IMR-90 (cell line): Measurements from ENCODE around the gene SDHAF3. TPM values are rescaled to one million over a fixed set of nuclear protein-coding genes. Genes with fewer than 3 reads are reported as not detected.

ENCODE experiments used
- ATAC-seq: fragments of 200-7000 bp; cut with Tn5 transposase; 2 replicates; pipeline ENCODE4 v1.9.1; 2020; ENCODE audit warnings: low read depth, mild to moderate bottlenecking, moderate library complexity
- BruUV-seq: library from RNA; stranded (reverse); fragments of 400-500 nt; replicated peaks from 2 replicates; lab custom pipeline; 2021; lab: Mats Ljungman, UMichigan
- CTCF ChIA-PET: fragments of 300-600 bp; formaldehyde crosslinking; extraction: SDS; loops from one replicate; lab custom pipeline; 2021; ENCODE audit warnings: antibody characterized with exemption; lab: Yijun Ruan, JAX
- POLR2A ChIA-PET: fragments of 300-600 bp; sonication (Branson Sonifier 250); formaldehyde crosslinking; loops from one replicate; lab custom pipeline; 2022; ENCODE audit warnings: antibody characterized with exemption; ENCODE audit not compliant: unreplicated experiment; lab: Charles Lee
- DNase-seq: peaks from one replicate; pipeline ENCODE4 v3.0.0; 2013
- H2AFZ ChIP-seq: replicated peaks from 2 replicates; pipeline ENCODE3; 2013; ENCODE audit warnings: low read length, mild to moderate bottlenecking; ENCODE audit not compliant: poor library complexity
- H2AK5ac ChIP-seq: 2 replicates; pipeline ENCODE4 v1.6.1; 2013; ENCODE audit warnings: low read depth, low read length, inconsistent platforms
- H2AK9ac ChIP-seq: replicated peaks from 2 replicates; pipeline ENCODE3; 2013; ENCODE audit warnings: mild to moderate bottlenecking, low read depth, low read length, moderate library complexity; ENCODE audit not compliant: poor library complexity
- H2BK120ac ChIP-seq: 2 replicates; pipeline ENCODE4 v1.6.1; 2013; ENCODE audit warnings: low read depth, low read length, inconsistent platforms
- H2BK15ac ChIP-seq: 3 replicates; pipeline ENCODE4 v1.6.1; 2013; ENCODE audit warnings: low read depth, low read length, inconsistent platforms
- H2BK20ac ChIP-seq: 2 replicates; pipeline ENCODE4 v1.6.1; 2013; ENCODE audit warnings: low read depth, mild to moderate bottlenecking, inconsistent platforms, low read length, moderate library complexity
- H2BK5ac ChIP-seq: 2 replicates; pipeline ENCODE4 v1.6.1; 2013; ENCODE audit warnings: mild to moderate bottlenecking, low read depth, low read length, inconsistent platforms; ENCODE audit not compliant: poor library complexity, severe bottlenecking
- H3K14ac ChIP-seq: replicated peaks from 2 replicates; pipeline ENCODE4 v1.6.1; 2013; ENCODE audit warnings: low read depth, low read length, inconsistent platforms
- H3K18ac ChIP-seq: 2 replicates; pipeline ENCODE4 v1.6.1; 2013; ENCODE audit warnings: low read depth, low read length, control low read depth
- H3K23ac ChIP-seq: 2 replicates; pipeline ENCODE4 v1.6.1; 2013; ENCODE audit warnings: low read depth, low read length, inconsistent platforms
- H3K27ac ChIP-seq: 2 replicates; pipeline ENCODE4 v1.5.1; 2013; ENCODE audit warnings: mild to moderate bottlenecking, control low read depth, low read length; ENCODE audit not compliant: insufficient read depth
- H3K27me3 ChIP-seq: 2 replicates; pipeline ENCODE4 v1.6.1; 2013; ENCODE audit warnings: low read length; ENCODE audit not compliant: control insufficient read depth, insufficient read depth
- H3K36me3 ChIP-seq: 2 replicates; pipeline ENCODE4 v1.6.1; 2013; ENCODE audit warnings: low read length, mixed read lengths; ENCODE audit not compliant: control insufficient read depth, insufficient read depth
- H3K4ac ChIP-seq: 2 replicates; pipeline ENCODE4 v1.6.1; 2013; ENCODE audit warnings: low read depth, low read length, inconsistent platforms
- H3K4me1 ChIP-seq: 2 replicates; pipeline ENCODE4 v1.6.1; 2013; ENCODE audit warnings: low read length, mixed read lengths; ENCODE audit not compliant: control insufficient read depth, insufficient read depth
- H3K4me2 ChIP-seq: 2 replicates; pipeline ENCODE4 v1.6.1; 2013; ENCODE audit warnings: low read depth, mild to moderate bottlenecking, control low read depth, low read length, moderate library complexity
- H3K4me3 ChIP-seq: 2 replicates; pipeline ENCODE4 v1.5.1; 2013; ENCODE audit warnings: low read depth, mild to moderate bottlenecking, control low read depth, low read length, moderate library complexity; ENCODE audit not compliant: insufficient read depth
- H3K56ac ChIP-seq: 2 replicates; pipeline ENCODE4 v1.6.1; 2013; ENCODE audit warnings: low read length, inconsistent platforms; ENCODE audit not compliant: insufficient read depth; ENCODE audit errors: extremely low read depth
- H3K79me1 ChIP-seq, 2 experiments: 2 replicates each; pipeline ENCODE4 v1.6.1; 2013; ENCODE audit warnings: low read length in 2 of 2, inconsistent platforms in 1 of 2, low read depth in 1 of 2
- H3K9ac ChIP-seq: 2 replicates; pipeline ENCODE4 v1.6.1; 2013; ENCODE audit warnings: low read depth, low read length, control low read depth
- H3K9me1 ChIP-seq: 2 replicates; pipeline ENCODE4 v1.6.1; 2013; ENCODE audit warnings: low read length, inconsistent platforms; ENCODE audit not compliant: insufficient read depth
- H3K9me3 ChIP-seq: 2 replicates; pipeline ENCODE4 v1.6.1; 2013; ENCODE audit warnings: low read length; ENCODE audit not compliant: control insufficient read depth, insufficient read depth
- H4K20me1 ChIP-seq: 2 replicates; pipeline ENCODE4 v1.6.1; 2013; ENCODE audit warnings: low read length, inconsistent platforms; ENCODE audit not compliant: insufficient read depth
- H4K5ac ChIP-seq: 2 replicates; pipeline ENCODE4 v1.6.1; 2013; ENCODE audit warnings: mild to moderate bottlenecking, low read depth, low read length, control low read depth
- H4K8ac ChIP-seq, 2 experiments: 2 replicates each; pipeline ENCODE4 v1.6.1; 2013; ENCODE audit warnings: low read depth in 2 of 2, low read length in 2 of 2, control low read depth in 1 of 2, inconsistent platforms in 1 of 2
- H4K91ac ChIP-seq: 2 replicates; pipeline ENCODE4 v1.6.1; 2013; ENCODE audit warnings: low read depth, low read length, inconsistent platforms; ENCODE audit not compliant: insufficient read depth
- BHLHE40 ChIP-seq: fragments of 150-350 bp; IDR thresholded peaks from 2 replicates; pipeline ENCODE4 v1.6.1; 2016; ENCODE audit warnings: mild to moderate bottlenecking, low read depth, low read length
- CEBPB ChIP-seq: IDR thresholded peaks from 2 replicates; pipeline ENCODE4 v1.6.1; 2012; ENCODE audit warnings: low read depth, low read length, improper control_type of control experiment
- CHD1 ChIP-seq: IDR thresholded peaks from 2 replicates; pipeline ENCODE4 v1.6.1; 2012; ENCODE audit warnings: low read depth, low read length, improper control_type of control experiment
- FOS ChIP-seq: fragments of 150-350 bp; IDR thresholded peaks from 2 replicates; pipeline ENCODE4 v1.6.1; 2016; ENCODE audit warnings: low read depth, low read length
- MAFK ChIP-seq: IDR thresholded peaks from 2 replicates; pipeline ENCODE4 v1.6.1; 2012; ENCODE audit warnings: low read depth, low read length, improper control_type of control experiment
- MAZ ChIP-seq: IDR thresholded peaks from 2 replicates; pipeline ENCODE4 v1.6.1; 2012; ENCODE audit warnings: low read depth, mild to moderate bottlenecking, low read length, improper control_type of control experiment, moderate library complexity, borderline replicate concordance
- MXI1 ChIP-seq: IDR thresholded peaks from 2 replicates; pipeline ENCODE4 v1.6.1; 2012; ENCODE audit warnings: low read depth, mild to moderate bottlenecking, low read length, moderate library complexity, borderline replicate concordance
- NFE2L2 ChIP-seq: fragments of 150-350 bp; IDR thresholded peaks from 2 replicates; pipeline ENCODE4 v1.6.1; 2016; ENCODE audit warnings: low read depth, mild to moderate bottlenecking, low read length
- POLR2A ChIP-seq: IDR thresholded peaks from 2 replicates; pipeline ENCODE4 v1.6.1; 2012; ENCODE audit warnings: mild to moderate bottlenecking, low read depth, low read length
- RAD21 ChIP-seq: IDR thresholded peaks from 2 replicates; pipeline ENCODE4 v1.6.1; 2012; ENCODE audit warnings: low read length, improper control_type of control experiment
- RCOR1 ChIP-seq: IDR thresholded peaks from 2 replicates; pipeline ENCODE4 v1.6.1; 2012; ENCODE audit warnings: mild to moderate bottlenecking, low read length, improper control_type of control experiment; ENCODE audit not compliant: insufficient replicate concordance
- RFX5 ChIP-seq: IDR thresholded peaks from 2 replicates; pipeline ENCODE4 v1.8.0; 2012; ENCODE audit warnings: low read depth, mild to moderate bottlenecking, low read length, moderate library complexity
- SMC3 ChIP-seq: fragments of 150-350 bp; IDR thresholded peaks from 2 replicates; pipeline ENCODE4 v1.6.1; 2016; ENCODE audit warnings: low read depth, mild to moderate bottlenecking, antibody characterized with exemption, low read length, moderate library complexity
- WGBS, 2 experiments: methylation state at CpG; one replicate each; pipeline versions ENCODE4 v1.1.5 to v1.1.7; 2013; ENCODE audit warnings: missing lambda C conversion rate in 2 of 2; ENCODE audit not compliant: insufficient read length in 1 of 2; ENCODE audit errors: extremely low coverage in 2 of 2; 5-methylcytosine and 5-hydroxymethylcytosine counted together
- dilution Hi-C: fragments of 300-500 bp; cut with HindIII; formaldehyde crosslinking; loops from one replicate; pipeline ENCODE4 v1.14.3; 2018; ENCODE audit warnings: low sequenced_read_pairs; ENCODE audit not compliant: unreplicated experiment
- in situ Hi-C: fragments of 300-500 bp; cut with MboI; formaldehyde crosslinking; loops from 3 replicates; pipeline ENCODE4 v1.14.3; 2019; ENCODE audit warnings: low sequenced_read_pairs, inconsistent platforms, mixed read lengths
- intact Hi-C: fragments of 100-400 bp; cut with micrococcal nuclease; formaldehyde crosslinking; loops from 2 replicates; pipeline ENCODE4 v1.10.0; 2022
- polyA plus RNA-seq, 3 experiments: library from polyadenylated mRNA; depleted of rRNA; stranded (reverse); fragments of >200 nt; gene quantifications; 2 replicates each; pipeline ENCODE4 v1.2.3, GENCODE V29; 2012; ENCODE audit warnings: low replicate concordance in 1 of 3
- total RNA-seq: library from RNA; depleted of rRNA; stranded (reverse); fragments of >200 nt; gene quantifications from 2 replicates; pipeline ENCODE4 v1.2.3, GENCODE V29; 2012
- TF ChIP-seq, protein P1 (sequence below): fragments of 150-350 bp; IDR thresholded peaks from 2 replicates; pipeline ENCODE4 v1.6.1; 2017; ENCODE audit warnings: mild to moderate bottlenecking, antibody characterized with exemption, low read length, low read depth
- TF ChIP-seq, protein P2 (sequence below): fragments of 150-350 bp; IDR thresholded peaks from 2 replicates; pipeline ENCODE4 v1.6.1; 2016; ENCODE audit warnings: low read depth, mild to moderate bottlenecking, low read length, moderate library complexity, borderline replicate concordance
- TF ChIP-seq, protein P3 (sequence below): conservative IDR thresholded peaks from 2 replicates; pipeline ENCODE4 v1.5.1; 2012; ENCODE audit warnings: mild to moderate bottlenecking, low read depth, low read length, improper control_type of control experiment

SDHAF3 gene
- total and polyA plus RNA-seq, 2 of the 4 experiments (the other 2 are of a cell fraction), result 5.7 to 6.1 TPM

DNA sequence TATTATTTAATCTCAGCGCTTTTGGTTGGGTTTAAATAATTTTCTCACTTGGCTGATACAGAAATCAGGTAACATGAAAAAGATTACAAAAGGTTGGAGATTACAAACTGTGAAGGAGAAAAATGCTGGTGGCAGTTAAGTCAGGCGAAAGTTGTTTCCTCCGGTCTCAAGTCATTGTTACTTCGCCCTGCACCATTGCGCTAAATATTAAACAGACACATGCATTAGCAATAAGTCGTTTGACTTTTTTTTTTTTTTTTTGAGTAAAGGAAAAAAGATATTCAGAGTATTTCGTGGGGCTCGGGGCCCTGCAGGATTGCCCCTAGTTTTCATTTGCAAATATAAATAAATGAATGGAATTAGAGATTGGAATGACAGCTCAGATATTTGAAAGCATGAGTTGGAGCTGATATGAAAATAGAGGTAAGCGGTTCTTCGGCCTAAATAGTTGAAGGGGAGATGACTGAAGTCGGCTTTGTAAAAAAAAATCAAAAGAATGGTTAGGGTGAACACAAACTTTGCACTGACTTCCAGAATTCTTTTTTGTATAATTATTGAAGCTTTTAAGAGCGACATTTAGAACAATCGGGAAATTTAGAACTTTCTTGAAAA, 914 bp downstream of the SDHAF3 start:
- Histone ChIP-seq H2AFZ (no peak overlapping the region), H3K36me3 (no peaks in the 10 kb centered on the region), H3K14ac (no peak overlapping the region), H3K9ac (peak overlapping the region; percentile 95), H3K4me1 (no peaks in the 10 kb centered on the region), H4K5ac (no peak overlapping the region), H4K20me1 (no peaks in the 10 kb centered on the region), H4K8ac (no peak overlapping the region; a peak in 2 of 4 replicates), H3K27ac (no peak overlapping the region), H2AK5ac (no peak overlapping the region), H3K27me3 (no peaks in the 10 kb centered on the region), H2BK20ac (no peak overlapping the region), H3K4ac (no peak overlapping the region), H2AK9ac (no peak overlapping the region), H3K23ac (no peak overlapping the region), H2BK120ac (no peak overlapping the region), H2BK5ac (no peak overlapping the region), H3K9me1 (no peaks in the 10 kb centered on the region), H3K9me3 (no peaks in the 10 kb centered on the region), H2BK15ac (no peak overlapping the region), H3K4me2 (peak overlapping the region; percentile 93), H3K56ac (no peak overlapping the region), H4K91ac (no peak overlapping the region), H3K18ac (no peak overlapping the region), H3K79me1 (peaks cover 4 to 7% of the 10 kb centered on the region in 2 experiments; a peak in 2 of 4 replicates), H3K4me3 (peak overlapping the region; percentile 68)
- WGBS, 2 experiments, result 0% methylated on average over 2 of the region's 13 CpGs; no CpG with 5 or more reads in 1 of the 2 experiments
- in situ Hi-C loops, result no loop called here
- dilution Hi-C loops, result no loop called here
- ATAC-seq (no peak), DNase-seq (no peak)
- TF ChIP-seq MAZ (no peak), RCOR1 (no peak), MXI1 (no peak), BHLHE40 (no peak), RAD21 (no peak), RFX5 (no peak), CHD1 (no peak), CEBPB (no peak), FOS (no peak), POLR2A (no peak), NFE2L2 (no peak), SMC3 (no peak), MAFK (no peak)
- TF ChIP-seq, protein P1, sequence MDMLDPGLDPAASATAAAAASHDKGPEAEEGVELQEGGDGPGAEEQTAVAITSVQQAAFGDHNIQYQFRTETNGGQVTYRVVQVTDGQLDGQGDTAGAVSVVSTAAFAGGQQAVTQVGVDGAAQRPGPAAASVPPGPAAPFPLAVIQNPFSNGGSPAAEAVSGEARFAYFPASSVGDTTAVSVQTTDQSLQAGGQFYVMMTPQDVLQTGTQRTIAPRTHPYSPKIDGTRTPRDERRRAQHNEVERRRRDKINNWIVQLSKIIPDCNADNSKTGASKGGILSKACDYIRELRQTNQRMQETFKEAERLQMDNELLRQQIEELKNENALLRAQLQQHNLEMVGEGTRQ, result no peak
- TF ChIP-seq, protein P2, sequence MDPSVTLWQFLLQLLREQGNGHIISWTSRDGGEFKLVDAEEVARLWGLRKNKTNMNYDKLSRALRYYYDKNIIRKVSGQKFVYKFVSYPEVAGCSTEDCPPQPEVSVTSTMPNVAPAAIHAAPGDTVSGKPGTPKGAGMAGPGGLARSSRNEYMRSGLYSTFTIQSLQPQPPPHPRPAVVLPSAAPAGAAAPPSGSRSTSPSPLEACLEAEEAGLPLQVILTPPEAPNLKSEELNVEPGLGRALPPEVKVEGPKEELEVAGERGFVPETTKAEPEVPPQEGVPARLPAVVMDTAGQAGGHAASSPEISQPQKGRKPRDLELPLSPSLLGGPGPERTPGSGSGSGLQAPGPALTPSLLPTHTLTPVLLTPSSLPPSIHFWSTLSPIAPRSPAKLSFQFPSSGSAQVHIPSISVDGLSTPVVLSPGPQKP, result no peak
- TF ChIP-seq, protein P3, sequence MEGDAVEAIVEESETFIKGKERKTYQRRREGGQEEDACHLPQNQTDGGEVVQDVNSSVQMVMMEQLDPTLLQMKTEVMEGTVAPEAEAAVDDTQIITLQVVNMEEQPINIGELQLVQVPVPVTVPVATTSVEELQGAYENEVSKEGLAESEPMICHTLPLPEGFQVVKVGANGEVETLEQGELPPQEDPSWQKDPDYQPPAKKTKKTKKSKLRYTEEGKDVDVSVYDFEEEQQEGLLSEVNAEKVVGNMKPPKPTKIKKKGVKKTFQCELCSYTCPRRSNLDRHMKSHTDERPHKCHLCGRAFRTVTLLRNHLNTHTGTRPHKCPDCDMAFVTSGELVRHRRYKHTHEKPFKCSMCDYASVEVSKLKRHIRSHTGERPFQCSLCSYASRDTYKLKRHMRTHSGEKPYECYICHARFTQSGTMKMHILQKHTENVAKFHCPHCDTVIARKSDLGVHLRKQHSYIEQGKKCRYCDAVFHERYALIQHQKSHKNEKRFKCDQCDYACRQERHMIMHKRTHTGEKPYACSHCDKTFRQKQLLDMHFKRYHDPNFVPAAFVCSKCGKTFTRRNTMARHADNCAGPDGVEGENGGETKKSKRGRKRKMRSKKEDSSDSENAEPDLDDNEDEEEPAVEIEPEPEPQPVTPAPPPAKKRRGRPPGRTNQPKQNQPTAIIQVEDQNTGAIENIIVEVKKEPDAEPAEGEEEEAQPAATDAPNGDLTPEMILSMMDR, result no peak
- intact Hi-C loops, result loop anchor here (1.0 kb wide), 1 partner anchor 28 kb away; no protein-coding TSS in a partner anchor
- ChIA-PET CTCF (interaction anchor here (0.7 to 1.1 kb wide), 2 partner anchors 12 to 811 kb away, joined by 3 read pairs; no protein-coding TSS in a partner anchor), POLR2A (no interaction called here)
- no TSS peak for BruUV-seq
